Islet of Langerhans (tissue), 1 donor: ENCODE data around the gene TLE4.

Experiments used
- FAIRE-seq: peaks from one replicate; lab custom pipeline; 2011; peaks lifted over from hg19 to GRCh38; lab: Jason Lieb, UNC

The TLE4 gene

DNA sequence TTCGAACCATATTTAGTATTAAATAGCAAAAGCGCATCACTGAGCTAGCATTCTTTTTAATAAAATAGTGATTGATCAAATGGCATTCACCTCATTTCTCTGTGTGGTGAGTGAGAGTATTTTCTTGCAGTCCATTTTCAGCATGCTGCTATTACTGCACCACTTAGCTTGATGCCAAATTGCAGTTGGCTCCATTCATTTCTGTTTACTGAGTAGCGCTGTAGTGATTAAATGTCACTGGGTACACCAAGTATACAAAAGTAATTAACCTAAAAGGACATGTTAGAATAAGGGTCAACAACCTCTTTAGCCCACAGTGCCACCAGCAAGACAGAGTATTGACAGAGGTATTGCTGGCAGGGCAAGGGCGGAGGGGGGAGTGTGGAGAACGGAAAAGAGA lies 122.0 kb downstream of the TLE4 start:
- no peak for FAIRE-seq

DNA sequence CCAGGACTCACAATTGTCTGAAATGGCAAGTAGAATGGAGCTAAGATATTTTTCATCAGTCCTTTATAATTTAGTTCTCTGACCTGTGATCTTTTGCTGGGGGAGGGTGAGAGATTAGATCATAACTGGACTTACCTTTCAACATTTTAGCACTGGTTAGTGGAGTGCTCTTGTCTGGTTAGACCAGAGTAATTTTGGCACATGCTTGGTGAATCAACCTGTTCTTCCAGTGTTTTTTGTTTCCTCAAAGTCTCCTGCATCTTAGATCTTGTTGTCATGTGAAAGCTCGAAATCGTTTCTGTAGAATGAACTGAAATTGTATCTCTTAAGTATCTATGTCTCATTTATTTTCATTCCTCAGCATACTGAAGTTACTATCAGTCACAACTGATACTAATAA lies 122.4 kb downstream of the TLE4 start:
- no peak for FAIRE-seq

DNA sequence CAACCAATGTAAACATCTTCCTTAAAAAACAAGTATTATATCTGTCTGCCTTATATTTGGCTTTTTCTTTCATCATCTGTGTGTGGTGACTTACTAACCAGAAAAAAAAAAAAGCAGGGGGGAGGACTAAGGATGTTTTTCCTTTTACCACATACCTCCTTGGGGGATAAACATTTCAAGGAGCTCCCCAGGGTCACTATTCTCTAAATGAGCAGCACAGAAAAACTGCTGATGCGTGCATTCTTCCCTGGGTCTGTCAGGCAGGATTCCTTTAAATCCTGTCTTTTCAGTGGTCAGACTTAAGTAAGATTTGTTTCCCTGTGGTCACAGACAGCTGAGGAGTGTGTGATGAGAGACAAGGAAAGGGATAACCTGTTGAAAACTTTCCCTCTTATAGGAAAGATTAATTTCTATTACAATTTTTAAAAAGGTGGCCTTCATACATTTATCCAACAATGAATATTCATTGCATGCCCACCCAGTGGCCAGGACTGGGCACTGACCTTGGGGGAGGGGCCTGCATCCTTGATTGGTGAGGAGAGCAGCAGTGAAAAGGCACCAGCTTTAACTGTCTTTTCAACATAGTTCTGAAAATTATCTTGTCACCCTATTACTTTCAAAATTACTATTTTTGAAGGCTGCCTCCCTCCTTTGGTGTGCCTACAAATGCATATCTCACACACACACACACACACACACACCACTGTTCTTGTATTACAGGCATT lies 123.1 kb downstream of the TLE4 start:
- FAIRE-seq, result no peak

DNA sequence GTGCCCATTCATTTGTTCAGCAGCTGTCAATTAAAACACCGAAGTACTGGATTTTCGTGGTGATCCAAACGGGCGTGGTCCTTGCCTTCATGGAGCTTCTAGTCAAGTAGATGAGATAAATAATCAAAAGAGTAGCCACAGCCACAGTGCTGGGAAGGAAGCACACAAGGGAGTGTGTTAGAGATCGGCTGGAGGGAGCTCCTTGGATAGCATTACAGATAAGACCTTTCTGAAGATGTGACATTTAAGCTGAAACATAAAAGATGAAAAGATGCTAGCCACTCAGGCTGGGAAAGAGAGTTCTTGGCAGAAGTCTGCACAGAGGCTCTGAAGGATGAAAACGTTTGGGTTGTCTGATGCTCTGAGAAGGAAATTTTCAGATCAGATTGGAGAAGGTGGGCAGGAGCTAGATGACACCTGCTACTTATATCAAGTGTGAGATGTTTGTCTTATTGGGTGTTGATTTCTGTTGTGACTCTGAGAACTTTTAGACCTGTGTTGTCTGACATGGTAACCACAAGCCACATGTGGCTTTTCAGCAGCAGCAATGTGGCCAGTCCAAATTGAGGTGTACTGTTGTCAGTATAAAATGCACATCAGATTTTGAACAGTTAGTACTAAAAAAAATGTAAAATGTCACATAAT lies 123.9 kb downstream of the TLE4 start:
- FAIRE-seq, result no peak

DNA sequence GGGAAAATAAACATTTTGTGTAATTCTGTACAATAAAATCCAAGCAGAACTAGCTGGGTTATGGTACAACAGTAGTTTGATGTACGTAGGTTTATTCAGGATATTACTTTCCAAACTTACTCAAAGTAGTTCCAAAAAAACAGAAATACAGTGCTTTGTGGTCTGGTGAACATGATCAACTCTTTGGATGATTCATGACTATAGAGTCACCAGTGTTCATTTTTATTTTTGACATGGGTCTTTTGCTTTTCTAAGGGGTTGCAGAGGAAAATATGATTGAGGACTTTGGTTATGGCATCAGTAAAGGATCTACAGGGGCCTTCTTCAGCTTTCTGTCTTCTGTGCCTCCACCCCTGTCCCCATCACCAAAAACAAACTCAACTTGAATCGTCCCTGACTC lies 127.2 kb downstream of the TLE4 start:
- no peak for FAIRE-seq

DNA sequence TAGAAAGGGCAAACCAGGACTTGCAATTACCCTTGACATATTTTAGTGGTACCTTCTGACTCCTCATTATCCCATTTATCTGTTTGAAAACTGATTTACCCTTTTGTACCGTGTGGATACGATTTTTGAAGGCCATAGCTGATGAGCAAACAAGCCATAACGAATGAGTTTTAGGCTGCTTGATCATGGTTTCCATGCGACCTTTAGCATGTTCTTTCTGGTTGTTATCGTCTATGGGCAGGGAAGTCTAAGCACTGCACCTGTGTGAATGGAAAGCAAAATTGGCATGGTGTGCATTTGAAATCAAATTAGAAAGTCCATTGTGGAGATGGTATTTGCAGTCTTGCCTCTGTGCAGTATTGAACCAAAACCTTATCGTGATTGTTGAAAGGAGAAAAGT lies 127.7 kb downstream of the TLE4 start:
- no peak for FAIRE-seq

DNA sequence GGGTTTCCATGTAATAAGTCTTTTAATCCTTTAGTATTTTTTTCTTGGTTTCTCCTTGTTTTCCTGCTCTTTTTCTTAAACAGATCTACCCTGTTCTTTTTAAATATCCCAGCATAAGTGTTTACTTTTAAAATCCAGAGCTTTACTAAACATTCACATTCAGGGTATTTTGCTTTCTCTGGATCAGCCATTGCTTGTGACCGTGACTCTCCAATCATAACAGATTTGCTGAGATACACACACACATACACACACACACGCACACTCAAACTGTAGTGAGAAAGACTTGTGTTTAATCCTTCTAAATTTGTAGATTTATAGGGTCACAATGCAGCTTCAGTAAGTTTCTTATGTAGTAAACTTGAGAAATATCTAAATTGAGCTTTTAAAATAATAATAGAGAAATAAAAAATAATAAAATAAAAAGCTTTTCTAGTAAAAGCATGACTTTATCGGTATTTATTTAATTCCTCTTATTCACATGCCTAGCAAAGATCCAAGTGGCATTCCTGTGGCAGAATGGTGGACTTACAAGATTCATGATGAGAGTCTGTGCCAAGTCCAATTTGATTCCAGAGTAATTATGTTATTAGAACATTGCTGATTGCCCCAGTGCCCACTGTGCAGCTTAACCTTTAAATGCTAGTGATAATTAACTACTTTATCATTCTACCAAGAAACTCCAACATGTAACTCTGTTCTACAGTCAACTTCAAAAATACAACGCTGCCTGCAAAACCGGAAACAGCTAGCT lies 129.0 kb downstream of the TLE4 start:
- no peak for FAIRE-seq

DNA sequence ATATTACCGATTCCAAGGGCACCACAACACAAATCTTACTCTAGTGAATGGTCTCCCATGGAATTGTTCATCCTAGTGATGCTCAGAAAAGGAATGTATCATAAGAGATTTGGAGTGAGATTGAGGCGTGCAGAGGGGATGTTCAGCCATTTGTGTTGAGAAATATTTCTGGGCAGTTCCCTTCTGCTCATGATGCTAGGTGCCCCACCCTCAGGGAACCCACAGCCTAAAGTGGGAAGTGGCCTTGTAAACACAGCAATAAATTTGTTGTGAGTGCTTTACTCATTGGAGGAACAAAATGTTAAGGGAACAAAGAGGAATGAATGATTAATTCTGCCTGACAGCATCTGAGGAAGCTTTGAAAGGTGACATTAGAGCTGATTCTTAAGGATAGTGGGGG lies 129.9 kb downstream of the TLE4 start:
- FAIRE-seq, result no peak

DNA sequence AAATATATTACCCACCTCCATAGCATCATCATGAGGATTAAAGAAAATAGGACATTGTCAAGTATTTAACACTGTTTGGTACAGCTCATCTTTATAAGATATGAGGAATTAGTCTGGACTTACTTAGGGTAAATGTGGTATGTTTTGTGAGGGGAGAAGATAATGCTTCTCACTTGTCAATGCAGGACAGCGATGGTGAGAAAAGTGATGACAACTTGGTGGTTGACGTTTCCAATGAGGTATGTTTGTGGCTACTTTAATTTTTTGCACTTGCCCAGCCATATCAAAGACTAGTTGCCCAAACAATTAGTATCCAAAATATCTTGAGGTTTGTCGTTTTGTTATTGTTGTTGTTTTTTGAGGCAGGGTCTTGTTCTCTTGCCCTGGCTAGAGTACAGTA lies 133.9 kb downstream of the TLE4 start:
- no peak for FAIRE-seq

DNA sequence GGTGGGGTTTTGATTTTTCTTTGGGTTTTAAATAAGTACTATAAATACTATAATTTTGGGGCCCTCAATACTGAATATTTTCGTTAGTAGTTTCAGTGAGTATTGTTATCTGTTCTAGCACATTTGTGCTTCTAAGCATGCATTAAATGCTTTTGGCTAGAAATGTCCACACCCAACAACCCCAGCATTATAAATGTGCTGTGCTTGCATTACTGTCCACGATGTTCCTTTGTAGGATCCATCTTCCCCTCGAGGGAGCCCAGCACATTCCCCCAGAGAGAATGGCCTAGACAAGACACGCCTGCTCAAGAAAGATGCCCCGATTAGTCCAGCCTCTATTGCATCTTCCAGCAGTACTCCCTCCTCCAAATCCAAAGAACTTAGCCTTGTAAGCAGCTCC lies 134.7 kb downstream of the TLE4 start:
- no peak for FAIRE-seq

DNA sequence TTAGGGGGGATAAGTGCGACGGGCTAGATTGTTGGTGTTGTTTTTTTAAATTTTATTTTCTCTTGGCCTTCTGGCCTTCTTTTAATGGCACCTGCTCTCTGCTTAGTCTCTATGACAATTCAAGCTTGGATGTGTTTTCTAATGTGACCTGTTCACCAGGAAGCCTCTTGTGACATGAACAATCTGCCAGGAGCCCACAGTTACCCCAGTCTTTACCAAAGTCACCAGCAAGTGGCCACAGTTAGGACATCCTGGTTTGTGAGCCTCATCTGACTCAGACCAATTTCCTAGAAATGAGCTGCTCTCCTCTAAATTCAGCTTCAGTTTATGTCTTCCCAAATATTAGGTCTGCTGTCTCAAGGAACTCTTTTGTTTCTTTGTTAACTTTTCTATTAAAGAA lies 135.8 kb downstream of the TLE4 start:
- no peak for FAIRE-seq

DNA sequence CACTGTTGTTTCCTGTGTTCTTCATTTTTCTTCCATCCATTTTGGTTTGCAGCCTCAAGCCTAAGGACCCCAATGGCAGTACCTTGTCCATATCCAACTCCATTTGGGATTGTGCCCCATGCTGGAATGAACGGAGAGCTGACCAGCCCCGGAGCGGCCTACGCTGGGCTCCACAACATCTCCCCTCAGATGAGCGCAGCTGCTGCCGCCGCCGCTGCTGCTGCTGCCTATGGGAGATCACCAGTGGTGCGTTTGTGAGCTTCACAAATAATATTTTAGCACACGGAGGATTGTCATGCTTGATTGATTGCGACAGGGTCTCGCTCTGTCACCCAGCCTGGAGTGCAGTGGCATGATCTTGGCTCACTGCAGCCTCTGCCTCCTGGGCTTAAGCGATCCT lies 136.8 kb downstream of the TLE4 start:
- no peak for FAIRE-seq

DNA sequence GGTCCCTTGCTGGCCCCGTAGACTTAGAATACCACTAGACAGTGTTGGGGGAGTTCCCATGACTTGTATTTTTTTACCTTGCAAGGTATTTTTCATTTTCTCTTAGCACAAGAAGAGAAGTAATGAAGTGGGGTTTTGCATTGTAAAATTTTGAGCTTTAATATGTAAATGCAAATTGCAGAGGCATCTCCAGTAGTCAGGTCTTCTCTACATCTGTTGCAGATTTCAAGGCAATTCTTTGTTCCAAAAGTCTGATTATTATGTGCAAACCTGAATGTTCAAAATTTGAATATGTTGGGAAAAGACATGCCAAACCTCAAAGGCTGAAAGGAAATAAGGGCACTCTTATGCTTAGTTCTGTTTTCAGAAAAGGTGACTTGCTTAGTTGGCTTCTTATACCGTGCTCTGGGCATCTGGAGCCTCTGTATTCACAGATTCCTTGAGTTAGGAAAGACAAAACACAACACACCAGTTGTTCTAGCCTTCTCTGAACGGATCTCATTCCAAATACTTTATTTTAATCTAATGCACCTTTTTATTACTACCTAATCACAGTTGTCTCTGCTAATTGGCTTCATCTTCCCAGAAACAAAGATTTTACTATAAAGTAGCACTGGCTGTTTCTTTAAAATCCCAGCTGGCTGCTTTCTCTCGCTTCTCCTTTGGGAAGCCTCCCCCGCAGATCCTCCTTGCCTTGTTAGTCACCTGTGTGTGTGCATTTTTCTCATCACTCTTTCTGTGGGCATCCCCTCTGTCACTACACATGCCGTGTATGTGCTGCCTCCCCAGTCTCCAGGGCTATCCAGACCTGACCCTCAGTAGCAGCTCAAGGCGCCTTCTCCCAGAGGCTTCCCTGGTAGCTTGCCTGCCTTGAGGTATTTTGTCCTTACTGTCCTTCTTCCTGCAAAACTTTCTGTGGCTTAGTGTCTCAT lies 138.2 kb downstream of the TLE4 start:
- no peak for FAIRE-seq

DNA sequence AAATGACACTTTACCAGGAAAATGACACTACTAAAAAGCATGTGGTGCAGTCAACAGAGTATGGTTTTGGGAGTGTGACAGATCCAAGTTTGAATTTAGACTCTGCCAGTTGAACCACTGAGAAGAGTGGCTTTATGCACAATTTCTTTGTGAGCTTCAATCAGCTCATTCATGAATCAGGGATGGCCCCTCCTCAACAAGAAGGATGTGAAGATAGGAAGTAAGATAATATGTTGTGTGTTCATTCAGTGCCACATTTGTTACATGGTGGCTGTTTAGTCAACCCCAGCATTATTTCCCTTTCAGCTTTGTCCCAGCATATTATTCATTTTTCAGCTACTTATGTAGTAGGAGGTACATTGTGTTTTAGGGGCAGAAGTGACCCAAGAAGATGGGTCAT lies 140.1 kb downstream of the TLE4 start:
- no peak for FAIRE-seq

DNA sequence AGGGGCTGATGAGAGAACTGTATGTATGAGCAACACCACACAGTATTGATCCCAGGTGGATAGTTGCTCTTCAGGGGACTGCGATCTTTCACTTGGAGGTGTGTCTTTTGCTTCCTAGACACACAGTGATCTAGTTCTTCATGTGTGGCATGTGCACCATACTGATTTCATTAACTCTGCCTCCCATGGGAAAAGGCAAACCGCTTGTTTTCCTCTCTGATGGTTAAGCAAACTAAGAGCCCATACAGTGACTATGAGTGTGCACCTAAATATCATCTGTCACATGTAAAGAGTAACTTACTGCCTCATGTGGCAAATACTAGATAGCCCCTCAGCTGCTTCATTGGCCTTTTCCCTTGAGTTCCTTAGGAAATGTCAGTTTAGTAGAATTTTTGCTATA lies 147.3 kb downstream of the TLE4 start:
- FAIRE-seq, result no peak

DNA sequence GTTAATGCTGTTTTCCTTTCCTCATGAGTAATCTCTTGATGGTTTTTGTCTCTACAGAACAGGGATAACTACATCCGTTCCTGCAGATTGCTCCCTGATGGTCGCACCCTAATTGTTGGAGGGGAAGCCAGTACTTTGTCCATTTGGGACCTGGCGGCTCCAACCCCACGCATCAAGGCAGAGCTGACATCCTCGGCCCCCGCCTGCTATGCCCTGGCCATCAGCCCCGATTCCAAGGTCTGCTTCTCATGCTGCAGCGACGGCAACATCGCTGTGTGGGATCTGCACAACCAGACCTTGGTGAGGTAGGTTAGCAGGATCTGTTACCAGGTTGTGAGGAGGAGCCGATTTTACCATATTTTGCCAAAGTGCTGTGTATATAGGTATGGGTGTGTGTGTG lies 148.2 kb downstream of the TLE4 start:
- no peak for FAIRE-seq

DNA sequence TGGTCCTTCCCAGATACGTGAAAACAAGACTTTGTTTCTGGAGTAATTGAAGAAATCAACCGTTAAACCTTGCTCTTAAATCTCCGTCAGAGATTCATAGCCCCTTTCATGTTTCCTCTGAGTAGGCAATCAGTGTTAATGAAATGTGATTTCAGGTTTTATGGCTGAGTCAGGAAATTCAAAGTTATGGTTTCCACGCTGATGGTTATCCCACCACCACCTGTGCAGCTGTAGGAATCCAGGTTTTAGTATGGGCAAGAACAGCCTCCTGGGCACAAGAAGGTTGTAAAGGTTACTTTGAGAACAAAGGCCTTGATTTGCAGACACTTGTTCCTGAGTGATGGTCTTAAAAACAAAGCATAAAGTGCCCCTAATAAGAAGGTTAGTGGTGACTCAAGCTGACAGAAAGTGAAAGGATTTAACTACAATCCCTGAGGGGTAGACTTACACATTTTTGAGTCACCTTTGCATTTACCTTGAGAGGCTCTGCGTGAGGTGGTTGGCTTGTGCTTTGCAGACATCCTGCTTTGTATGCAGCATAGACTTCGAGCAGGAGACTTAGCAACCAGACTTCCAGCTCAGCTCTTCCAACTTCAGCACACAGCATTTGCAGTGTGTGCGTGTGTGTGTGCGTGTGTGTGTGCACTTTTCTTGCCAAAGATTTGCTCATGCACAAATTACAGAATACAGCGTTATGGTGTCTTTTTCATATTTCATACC lies 159.6 kb downstream of the TLE4 start:
- no peak for FAIRE-seq

DNA sequence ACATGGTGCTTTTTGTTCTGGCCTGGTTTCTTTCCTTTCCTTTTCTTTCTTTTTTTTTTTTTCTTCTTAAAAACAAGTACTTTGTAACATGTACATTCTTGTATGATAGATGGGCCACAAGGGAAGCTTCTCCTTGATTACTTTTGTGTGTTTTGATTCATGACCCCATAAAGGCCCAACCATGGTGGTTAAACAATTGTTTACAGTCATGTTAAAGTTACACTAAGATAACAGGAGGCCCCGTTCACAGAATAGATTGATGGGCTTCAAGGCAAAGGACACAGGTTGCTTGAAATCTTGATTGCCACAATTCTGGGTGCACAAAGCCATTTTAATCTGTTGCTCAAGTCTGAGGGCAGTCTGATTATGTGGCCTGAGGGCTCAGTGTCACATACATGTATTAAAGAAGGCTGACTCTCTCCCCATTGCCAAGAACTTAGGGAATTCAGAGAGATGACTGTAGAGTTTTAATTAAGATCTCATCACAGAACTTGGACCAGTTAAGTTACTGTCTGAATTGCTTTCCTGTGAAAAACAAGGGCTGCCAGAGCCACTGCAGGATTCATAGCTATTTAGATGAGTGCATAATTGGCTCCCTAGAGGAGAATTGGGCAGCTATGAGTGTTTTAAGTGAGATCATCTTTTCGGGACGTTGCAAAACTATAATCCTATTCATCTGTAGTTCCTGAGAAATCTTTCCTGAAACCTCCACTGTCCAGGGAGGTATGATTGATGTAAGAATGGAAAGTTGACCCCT lies 163.4 kb downstream of the TLE4 start:
- FAIRE-seq, result no peak

DNA sequence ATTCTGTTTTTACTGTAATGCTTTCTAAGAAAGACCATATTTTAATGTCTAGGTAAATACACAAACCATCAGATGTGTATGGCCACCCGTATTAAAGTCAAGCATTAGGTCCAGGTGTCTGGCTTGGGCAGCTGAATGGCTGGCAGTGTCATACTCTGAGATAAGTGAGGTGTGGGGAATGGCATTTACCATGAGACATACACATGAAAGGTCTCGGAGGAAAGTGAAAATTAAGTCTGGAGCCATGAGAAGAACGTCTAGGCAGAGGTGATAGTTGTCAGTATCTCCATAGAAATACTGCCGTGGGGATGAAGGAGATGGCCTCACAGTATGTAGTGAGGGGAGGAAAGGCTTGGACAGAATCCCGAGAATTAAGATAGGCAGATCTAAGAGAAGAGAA lies 164.3 kb downstream of the TLE4 start:
- no peak for FAIRE-seq

DNA sequence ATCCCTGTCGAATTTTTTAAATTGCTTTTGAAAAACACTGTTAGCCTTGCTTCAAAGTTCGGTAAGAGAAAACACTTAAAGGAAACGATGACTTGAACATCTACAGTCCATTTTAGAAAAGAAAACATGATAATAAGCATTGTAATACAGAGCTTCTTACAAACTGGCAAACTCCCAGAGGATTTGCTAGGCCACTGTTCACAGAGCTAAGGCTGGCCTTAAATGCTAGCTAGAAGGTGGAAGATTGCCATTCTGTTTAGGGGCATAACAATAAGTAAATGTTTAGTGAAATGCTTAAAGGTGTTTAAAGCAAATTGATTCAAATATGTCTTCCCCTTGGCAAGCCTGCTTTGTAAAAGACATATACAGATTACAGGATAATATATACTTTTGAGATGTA lies 169.6 kb downstream of the TLE4 start:
- FAIRE-seq, result no peak

DNA sequence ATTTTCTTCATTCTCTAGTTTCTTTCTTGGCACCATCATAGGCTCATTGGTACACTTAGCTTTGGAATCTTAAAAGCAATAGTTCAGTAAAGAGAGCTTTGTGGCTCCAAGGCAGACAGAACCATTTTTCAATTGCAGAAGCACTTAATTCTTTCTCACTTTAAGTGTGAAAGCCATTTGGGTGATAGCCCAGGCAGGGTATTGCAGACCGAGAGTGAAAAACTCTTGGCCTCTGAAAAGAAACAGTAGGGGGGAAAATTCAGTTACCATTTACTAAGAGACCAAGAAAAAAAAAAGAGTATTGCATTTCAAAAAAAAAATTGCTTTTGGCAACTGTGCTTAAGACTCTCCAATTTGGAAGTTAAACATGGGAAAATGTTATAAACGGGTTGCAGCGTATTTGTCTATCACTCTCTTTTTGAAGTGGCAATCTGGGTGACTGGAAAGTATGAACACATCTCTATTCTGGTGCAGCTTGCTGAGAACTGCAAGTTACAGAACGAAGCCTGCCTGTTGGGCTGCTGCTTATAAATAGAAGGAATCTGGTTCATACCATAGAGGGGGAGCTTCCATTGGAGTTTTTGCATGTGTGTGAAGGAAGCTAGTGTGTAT lies 170.5 kb downstream of the TLE4 start:
- no peak for FAIRE-seq
